Activated CD4-positive, alpha-beta T cell treated with anti-CD3 and anti-CD28 coated beads, Interleukin-10, Interleukin-2, amounts not matched to agents 100 ng/mL and 50 ng/mL, durations not matched to agents 16 hours and 8 hours (primary cell): ENCODE measurements around the gene DPP9.

ENCODE experiments used
- DNase-seq: peaks from one replicate; pipeline ENCODE4 v3.0.0-alpha.2; 2020

DPP9 gene

DNA sequence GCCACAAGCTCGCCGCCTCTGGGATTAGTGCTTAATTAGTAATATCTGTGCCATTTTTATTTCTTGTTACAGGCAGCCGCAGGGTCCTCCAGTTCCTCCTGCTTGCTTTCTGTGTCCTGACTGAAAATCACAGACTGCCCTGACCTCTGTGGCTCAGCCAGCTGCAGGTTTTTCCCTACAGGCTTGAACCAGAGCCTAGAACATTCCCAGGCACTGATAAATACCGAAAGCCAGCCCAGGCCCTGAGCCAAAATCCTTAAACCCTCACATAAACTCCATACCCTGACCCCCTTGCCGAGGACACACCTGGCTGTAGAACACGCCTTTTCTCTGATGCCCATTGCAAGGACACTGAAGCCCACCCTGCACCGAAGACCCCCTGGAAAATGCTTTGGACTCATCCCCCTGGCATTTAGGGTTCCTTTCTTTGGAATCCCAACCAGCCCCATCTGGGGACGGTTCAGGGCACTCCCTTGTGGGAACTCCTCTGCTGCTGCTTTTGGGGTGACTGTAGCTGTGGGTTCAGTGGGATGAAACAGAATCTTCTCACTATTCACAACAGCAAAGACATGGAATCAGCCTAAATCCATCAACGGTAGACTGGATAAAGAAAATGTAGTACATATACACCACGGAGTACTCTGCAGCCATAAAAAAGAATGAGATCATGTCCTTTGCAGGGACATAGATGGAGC, 15.5 kb downstream of the DPP9 start:
- no peak for DNase-seq

DNA sequence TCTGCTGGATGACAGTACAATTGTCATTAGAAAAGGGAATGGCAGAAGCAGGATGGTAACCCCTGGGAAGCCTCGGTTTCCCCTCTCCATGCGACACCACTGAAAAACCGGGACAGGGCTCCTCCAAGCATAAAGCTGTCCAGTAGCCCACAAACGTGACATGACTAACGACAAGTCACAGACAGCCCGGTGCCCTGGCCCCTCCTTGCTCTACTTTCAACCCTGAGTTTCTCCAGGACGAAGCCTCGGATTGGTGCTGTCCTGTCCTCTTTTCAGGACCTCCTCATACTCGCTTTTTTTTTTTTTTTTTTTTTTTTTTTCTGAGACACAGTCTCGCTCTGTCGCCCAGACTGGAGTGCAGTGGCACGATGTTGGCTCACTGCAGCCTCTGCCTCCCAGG, 16.3 kb downstream of the DPP9 start:
- no peak for DNase-seq

DNA sequence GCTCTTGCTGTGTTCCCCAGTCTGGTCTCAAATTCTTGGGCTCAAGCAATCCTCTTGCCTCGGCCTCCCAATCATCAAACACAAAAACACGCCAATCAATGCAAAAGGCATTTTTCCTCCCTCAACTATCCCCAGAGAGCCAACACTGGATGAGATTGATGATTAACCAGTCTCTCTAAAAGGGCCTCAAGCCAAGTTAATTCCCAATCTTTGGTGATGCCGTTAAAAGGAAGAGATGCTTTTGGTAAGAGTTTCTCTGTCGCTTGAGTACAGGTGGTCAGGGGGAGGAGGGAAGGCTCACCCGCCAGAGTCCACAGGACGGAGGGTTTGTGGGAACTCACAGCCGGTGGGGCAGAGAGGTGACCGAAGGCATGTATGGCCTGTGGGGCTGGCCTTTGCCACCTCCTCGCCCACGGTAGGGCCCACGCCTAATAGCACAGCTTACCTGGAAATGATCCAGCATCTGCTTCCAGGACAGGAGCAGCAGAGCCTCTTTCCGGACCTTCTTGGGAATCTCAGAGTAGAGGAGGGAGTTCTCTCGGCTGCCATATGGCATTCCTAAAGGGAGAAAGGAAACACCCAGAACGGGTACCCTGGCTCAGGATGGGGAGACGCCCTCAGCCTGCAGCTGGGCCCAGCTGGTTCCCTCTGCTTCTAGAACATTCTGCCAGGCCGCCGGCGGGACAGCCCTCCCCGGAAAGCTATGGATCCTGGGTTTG, 18.1 kb downstream of the DPP9 start:
- DNase-seq = no peak

DNA sequence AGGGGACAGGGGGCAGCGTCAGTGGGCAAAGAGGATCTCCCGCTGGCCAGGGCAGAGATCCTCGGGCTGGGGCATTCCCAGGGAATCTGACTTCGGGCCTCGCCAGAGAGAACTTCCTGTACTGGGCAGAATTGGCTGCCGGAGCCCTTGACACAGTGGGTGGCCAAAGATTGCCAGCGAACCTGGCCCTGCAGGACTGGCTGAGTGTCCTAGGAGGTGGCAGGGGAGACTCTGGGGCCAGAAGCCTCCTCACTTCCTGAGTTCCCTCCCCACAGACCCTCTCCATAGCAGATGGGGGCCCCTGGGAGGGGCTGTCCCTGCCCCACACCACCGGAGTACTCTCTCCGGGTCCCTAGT, 19.3 kb downstream of the DPP9 start:
- no peak for DNase-seq

DNA sequence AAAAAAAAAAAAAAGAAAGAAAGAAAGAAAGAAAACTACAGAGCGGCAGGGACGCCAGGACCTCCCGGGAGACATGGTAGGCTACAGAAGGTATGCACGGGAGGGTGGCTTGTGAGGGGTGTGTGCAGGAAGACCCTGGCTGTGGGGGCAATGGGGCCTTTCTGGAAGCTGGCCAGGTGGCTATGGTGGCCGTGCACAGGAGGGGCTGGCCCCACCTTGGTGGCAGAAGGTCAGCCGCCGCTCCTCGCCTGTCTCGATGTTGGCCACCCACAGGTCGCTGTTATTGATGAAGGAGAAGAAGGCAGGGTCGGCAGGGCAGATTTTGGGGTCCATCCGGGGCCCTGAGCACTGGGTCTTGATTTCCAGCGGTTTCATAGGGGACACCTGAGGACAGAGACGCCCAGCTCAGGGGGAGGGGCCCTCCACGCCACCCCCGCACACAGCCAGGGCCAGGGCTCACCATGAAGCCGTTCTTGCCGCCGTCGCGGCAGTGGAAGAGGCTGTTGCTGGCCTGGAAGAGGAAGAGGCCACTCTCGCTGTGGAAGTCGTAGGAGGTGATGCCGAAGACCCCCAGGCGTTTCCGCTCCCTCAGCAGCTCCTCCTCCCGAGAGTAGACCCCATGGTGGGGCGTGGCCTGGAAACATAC, 19.8 kb downstream of the DPP9 start:
- DNase-seq = no peak

DNA sequence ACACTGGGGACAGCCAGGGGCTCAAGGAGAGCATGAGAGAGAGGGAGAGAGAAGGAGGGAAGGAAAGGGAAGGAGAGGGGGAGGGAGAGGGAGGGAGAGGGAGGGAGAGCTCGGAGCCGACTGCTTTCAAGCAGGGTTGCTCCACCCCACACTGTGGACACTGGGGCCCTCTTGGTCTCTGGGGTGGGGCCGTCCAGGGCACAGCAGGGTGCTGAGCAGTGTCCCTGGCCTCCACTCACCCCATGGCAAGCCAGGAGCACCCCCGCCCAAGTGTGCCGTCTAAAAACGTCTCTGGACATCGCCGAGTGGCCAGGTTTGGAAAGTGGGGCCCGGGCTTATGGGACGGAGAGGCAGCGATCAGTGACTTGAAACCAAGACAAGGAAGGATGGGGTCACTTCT, 20.9 kb downstream of the DPP9 start:
- DNase-seq = no peak

DNA sequence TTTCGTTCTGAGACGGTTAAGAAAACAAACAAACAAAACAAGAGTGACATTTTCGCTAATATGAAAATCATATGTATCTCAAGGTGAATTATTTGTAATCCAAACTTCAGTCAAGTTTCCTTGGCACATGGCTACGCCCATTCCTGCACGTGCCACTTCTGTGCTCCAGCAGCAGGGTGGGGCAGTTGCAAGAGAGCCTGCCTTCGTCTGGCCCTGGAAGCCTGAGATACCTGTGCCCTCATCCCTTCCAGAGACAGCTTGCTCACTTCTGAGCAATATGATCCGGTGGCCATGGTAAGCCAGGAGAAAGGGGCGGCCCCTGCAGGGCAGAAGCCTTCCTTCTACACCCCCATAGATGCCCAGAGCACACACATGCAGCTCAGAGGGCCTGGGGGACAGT, 22.1 kb downstream of the DPP9 start:
- no peak for DNase-seq

DNA sequence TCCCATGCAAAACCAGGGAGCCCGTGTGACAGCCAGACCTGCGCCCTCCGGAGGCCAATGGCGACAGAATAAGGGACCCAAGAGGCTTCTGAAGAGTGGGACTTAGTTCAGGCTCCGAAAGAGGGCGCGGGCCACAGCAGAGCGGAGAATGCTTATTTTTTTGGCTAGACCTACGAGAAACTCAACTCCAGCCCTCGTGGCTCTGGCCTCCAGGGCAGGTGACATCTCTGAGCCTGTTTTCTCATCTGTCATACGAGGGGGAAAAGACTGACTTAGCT, 23.0 kb downstream of the DPP9 start:
- no peak for DNase-seq

DNA sequence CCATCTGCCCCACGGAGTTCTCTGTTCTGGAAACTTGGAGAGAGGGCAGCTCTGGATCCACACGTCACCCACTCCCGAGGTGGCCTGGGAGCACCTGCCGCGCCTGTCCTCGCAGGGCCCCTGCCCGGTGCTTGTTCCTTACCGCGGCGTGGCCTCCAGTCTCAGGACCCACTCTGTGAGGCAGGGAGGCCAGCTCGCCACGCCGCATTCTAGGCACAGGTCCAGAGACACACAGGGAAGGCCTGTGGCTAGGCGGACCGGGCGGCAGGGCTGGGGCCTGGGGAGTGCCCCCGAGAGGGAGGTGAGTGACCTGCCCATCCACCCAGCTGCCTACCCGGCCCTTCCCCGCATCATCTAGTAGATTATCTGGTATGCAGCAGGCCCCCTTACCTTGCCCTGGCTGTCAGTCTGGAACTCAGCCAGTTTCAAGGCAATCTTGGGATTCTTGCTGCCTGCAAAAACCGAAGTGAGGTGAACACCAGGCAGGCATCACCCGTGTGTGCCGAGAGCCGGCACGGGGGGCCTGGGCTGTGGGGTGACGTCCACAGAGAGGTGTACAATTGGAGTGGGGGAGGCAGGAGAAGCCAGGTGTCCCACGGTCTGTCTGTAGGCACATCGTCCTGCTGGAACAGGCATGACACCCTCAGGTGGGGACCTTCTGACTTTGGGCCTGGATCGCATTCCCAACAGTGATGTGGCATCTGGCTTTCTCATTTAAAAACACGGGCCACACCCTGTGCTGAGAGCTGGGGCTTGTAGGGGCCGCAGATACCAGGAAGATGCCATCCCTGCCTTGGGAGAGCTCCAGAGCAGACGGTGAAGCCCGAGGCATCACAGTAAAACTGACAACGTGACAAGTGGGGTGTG, 23.6 kb downstream of the DPP9 start:
- no peak for DNase-seq

DNA sequence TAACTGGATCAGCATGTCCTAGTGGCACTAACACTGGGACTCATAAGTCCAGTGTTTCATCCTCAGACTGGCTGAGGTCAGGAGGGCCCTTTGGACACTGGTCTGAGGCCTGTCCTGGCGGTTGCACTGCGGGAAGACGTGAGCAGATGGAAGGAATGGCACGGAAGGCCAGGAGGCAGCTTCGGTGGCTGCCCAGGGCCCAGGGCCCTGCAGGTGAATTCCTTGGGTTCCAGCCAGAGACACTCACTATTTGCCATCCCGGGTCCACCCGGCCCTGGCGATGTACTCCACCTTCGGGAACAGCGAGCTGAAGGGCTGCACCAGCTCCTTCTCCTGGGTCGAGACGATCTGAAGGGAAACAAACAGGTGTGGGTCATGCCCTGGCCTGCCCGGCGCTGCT, 26.3 kb downstream of the DPP9 start:
- DNase-seq = no peak

DNA sequence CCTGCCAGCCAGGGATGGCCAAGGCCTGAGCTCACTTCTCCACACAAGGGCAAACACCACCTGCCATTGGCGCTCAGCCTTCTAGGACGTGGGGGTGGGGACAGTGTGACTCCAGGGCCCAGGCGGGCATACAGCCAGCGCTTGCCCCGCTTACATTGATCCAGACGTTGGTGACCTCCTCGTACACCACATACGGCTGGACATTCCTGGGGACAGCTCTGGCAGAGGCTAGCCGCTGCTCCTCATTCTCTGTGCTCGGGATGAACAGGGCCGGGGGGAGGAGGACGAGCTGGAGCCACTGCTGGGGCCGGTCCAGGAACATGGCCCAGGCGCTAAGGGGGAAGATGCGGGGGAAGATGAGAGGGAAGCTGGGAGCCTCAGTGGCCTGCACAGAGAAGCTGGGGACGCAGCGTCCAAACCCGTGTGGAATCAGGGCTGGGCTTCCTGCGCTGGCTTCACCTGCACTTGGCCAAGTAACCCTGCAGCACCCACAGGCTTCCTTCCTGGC, 28.4 kb downstream of the DPP9 start:
- no peak for DNase-seq

DNA sequence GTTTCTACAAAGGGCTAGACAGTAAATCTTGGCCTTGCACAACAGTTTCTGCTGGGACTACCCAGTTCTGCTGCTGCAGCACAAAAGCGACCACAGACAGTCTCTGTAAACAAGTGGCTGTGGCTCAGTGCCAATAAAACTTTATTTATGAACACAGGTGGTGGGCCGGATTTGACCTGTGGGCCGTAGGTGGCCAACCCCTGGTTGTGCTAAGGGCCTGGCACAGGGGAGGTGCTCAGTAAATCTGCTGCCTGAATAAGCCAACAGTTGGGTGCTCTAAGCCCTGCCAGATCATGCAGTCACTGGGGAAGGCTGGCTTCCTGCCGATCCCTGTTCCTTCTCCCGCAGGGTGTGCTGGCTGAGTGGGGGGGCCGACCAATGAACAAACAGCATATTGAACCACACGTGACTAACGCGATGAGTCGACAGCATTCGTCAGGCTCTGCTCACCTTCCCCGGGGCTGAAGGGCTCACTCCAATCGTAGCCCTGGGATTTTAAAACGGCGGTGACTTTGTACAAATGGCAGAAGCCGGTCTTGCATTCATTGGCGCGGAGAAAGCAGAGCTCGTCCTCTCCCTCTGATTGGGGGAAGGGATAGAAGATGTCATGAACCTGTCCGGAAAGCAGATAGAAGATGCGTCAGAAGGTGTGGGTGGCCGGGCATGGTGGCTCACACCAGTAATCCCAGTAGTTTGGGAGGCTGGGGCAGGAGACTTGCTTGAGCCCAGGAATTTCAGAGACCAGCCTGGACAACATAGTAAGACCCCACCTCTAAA, 29.2 kb downstream of the DPP9 start:
- no peak for DNase-seq

DNA sequence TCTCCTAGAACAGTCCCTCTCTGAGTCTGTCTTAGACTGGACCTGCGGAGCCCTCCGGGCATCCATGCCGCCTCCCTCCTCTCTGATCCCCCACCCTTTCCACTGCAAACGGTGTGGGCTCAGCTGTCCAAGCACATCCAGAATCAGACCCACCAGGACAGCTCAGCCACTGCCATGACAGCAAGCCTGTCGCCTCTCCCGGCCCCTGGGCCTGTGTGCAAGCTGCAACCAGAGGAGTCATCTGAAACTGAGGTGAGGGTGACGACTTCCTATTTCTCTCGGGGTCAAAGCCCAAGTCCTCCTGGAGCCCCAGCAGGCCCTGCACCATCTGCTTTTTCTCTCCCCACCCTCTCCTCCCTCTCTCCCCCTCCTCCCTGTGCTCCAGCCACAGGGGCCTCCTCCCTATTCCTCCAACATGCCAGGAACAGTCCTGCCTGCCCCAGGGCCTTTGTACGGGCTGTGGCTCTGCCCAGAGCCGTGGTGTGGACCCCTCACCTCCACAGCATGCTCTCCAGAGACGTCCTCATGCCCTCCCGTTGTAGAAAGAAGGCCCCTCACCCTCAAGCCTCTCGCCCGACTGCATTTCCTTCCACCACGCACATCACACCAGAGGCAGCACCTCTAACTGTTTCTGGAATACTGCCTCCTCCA, 30.0 kb downstream of the DPP9 start:
- no peak for DNase-seq

DNA sequence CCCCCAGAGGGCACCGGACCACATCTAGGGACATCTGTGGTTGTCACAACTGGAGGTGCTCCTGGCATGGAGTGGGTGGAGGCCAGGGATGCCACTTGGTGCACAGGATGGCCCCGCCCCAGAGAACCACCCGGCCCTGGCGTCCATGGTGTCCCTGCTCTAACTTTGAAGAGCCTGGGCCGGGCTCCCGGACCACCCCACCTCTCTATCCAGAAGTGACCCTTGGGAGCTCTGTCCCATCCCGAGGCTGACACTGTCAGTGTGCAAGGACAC, 30.6 kb downstream of the DPP9 start:
- no peak for DNase-seq

DNA sequence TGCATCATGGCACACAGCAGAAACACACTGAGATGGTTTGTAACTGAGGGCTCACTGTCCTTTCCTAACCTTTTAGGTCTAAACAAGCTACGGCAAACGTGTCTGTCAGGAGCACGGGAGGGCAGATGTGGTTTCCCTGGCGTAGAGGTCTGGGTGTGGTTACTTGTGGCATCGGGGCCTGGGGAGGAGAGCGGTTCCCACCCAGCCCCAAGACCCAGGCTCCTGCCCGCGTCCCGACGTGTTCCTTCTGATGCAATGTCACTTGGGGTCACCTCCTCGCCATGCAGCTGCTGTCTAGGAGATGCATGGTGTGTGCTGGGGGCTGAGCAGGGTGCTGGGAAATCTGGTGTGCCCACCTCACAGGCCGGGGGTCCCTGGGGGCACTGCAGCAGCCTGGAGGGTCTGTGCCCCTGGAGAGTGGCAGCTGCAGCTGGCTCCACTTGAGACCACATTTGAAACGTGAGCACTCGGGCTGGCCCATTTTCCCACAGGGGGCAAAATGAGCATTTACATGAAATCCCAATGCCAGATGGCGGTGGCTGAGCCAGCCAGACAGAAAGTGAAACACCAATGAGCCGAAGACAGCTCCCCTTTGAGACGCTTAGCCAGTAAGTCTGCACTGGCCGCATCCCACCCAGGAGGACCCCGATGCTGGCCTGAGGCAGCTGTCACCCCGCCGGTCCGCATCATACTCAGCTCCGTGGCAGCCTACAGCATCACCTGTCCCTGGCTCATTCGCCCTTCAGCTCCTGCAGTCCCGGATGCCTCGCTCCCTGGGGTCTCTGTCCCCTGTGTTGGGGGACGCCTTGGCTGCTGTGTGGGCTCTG, 31.2 kb downstream of the DPP9 start:
- DNase-seq = no peak

DNA sequence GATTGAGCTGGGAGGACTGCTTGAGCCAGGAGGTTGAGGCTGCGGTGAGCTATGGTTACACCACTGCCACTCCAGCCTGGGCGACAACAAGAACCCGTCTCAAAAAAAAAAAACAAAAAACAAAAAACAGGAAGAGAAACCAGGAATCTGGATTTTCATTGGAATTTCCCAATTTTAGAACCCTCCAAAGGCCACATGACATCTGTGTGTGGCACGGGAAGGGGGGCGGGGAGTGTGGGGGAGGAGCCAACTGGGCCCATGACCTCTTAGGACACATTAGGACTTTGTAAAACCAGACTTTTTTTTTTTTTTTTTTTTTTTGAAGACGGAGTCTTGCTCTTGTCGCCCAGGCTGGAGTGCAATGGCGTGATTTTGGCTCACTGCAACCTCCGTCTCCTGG, 32.3 kb downstream of the DPP9 start:
- DNase-seq = no peak

DNA sequence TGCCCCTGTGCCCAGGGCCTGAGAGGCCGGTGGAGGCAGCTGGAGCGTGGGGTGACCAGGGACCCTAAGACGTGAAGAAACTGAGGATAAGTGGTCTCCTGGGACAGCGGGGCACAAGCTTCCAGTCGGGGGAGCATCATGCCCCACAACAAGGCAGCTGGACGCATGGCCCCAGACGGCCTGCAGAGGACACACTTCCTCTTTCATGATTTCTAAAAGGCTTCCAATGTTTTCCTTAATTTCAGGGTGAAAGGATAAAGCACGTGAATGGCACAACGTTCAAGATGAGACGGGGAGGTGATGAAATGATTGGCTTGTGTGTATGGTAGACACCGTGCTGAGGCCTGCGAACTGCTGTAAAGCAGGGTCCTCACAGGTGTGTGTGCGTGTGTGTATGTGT, 33.3 kb downstream of the DPP9 start:
- DNase-seq = no peak

DNA sequence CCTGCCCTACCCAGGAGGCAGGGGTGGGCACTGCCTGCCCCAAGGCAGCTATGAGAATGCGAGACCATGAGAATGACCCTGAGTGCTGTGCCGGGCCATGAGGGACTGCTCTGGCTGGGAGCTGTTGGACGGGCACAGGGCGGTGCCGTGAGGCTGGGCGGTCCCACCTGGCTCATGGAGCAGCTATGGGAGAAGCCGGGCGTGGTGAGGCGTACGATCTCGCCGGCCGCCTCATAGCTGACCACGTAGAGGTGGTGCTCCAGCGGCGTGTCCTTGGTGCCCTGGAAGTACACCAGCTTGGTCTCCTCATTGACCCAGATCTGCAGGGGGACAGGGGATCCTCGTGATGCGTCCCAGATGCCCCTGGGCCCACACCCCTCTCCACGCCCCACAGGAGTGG, 34.2 kb downstream of the DPP9 start:
- no peak for DNase-seq

DNA sequence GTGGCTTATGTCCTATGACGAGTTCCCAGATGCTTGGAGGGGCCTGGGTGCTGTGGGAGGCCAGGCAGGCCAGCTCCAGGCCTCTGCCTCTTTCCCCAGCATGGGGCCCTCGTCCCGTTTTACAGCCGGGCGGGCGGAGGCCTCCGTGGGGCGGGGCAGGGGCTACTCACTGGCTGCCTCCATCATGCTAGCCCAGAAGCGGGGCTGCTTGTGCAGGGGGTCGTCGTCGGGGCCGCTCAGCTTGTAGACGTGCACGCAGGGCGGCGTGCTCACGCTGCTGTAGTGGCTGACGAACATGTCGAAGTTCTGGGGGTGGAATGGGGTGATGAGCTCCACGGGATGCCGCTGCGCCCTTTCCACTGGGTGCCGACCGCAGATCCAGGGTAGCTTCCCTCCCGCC, 35.1 kb downstream of the DPP9 start:
- DNase-seq = no peak

DNA sequence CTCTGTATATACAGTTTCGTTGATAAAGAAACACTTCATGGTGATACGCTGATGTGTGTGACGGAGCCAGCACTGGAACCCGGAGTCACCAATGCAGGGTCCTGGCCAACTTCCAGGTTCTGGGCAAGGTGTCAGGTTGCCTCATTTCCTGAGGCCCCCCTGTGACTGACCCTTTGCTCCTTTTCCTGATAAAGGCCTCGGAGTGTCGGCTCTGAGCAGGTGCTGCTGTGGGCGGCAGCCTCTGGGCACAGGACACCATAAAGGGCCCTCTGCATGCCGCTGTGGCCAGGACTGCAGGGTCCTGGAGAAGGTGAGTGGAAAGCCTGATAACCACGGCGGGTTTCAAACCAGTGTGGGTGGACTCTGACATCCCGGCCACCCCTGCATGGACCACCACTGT, 36.2 kb downstream of the DPP9 start:
- DNase-seq = no peak

DNA sequence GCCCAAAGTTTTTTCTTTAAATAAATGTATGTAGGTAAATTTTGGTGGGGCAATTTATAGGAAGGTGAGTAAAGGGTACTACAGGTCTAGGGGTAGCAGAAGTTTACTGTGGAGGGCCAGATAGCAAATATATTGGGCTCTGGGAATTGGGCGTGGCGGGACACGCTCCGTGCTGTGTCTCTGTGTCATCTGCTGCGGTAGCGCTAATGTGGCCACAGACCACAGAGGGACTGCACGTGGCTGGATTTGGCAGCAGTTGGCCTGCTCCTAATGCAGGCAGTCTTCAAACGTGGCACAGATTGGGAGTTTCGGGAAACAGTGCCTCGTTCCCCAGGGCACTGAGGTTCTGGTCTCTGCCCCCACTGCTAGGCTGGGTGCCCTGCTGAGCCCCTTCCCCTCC, 36.9 kb downstream of the DPP9 start:
- DNase-seq = no peak
